ENCODE measurements around the gene CCT5. TPM values are rescaled to one million over a fixed set of nuclear protein-coding genes. Genes with fewer than 3 reads are reported as not detected.

The CCT5 gene
- total and polyA plus RNA-seq, 10 of the 15 experiments (the other 5 are each of a cell fraction or from before 2014, with no cell fraction given), result 376 to 637 (median 543) TPM

GRCh38 chr5:10249948-10250805 lies at the start of gene CCT5 (continued):
- TF ChIP-seq IRF4 (IDR thresholded peaks at IDR 0.05; ENCODE audit: low read depth, low read length), result no peak
- TF ChIP-seq HCFC1 (IDR thresholded peaks at IDR 0.05; ENCODE audit: low read length), result peak; percentile 66; the same call in 1 of the 2 replicates
- peak; percentile 2 to 71; a peak in 2 of 4 replicates for TF ChIP-seq SRF (IDR thresholded peaks at IDR 0.05; ENCODE audit: low read depth in 2 of 2, low read length in 2 of 2)
- TF ChIP-seq CHD2 (IDR thresholded peaks at IDR 0.05; ENCODE audit: borderline replicate concordance, low read depth, low read length), result peak; percentile 80; the same call in 1 of the 2 replicates
- TF ChIP-seq HDAC2 (IDR thresholded peaks at IDR 0.05), result no peak
- TF ChIP-seq CEBPB (IDR thresholded peaks at IDR 0.05; ENCODE audit: borderline replicate concordance in 1 of 2, low read depth in 2 of 2, low read length in 2 of 2), result no peak
- TF ChIP-seq SMAD1 (IDR thresholded peaks at IDR 0.05; ENCODE audit: low read depth, partially characterized antibody), result no peak

GRCh38 chr5:10201223-10201868 lies 48.7 kb upstream of the CCT5 start:
- ATAC-seq, result no peak
- no peak overlapping the region for H2AFZ ChIP-seq (ENCODE audit: control insufficient read depth, low read depth, low read length)
- H3K36me3 ChIP-seq (ENCODE audit: control insufficient read depth in 2 of 2, insufficient read depth in 2 of 2, low read length in 1 of 2), result no peaks in the 10 kb centered on the region
- intact Hi-C loops (cut with micrococcal nuclease; ENCODE audit: unreplicated experiment) (no loop called here), in situ Hi-C loops (cut with MboI) (no loop called here)
- ChIA-PET SMC1A (ENCODE audit: uncharacterized antibody, unreplicated experiment) (no interaction called here), RAD21 (ENCODE audit: unreplicated experiment) (no interaction called here), CTCF (no interaction called here), POLR2A (no interaction called here)
- no TSS peak for BruUV-seq (replicated peaks)
- H3K27ac ChIP-seq (ENCODE audit: control insufficient read depth, insufficient read depth), result no peak overlapping the region
- 53% methylated on average over 4 of the region's 4 CpGs for WGBS (ENCODE audit: insufficient coverage, insufficient replicate concordance, low lambda C conversion rate, missing lambda C conversion rate)
- no peak for FAIRE-seq
- H3K79me2 ChIP-seq (ENCODE audit: control insufficient read depth, insufficient read depth, low read length), result no peaks in the 10 kb centered on the region
- no peaks in the 10 kb centered on the region for H3K4me1 ChIP-seq (ENCODE audit: control insufficient read depth, insufficient read depth, low read length)
- no peaks in the 10 kb centered on the region for H4K20me1 ChIP-seq (ENCODE audit: control insufficient read depth, insufficient read depth)
- H3K27me3 ChIP-seq (replicated peaks in 1 of 2; ENCODE audit: control insufficient read depth in 2 of 2, insufficient read depth in 2 of 2, low read length in 1 of 2), result no peaks in the 10 kb centered on the region
- TF ChIP-seq HDGF (IDR thresholded peaks at IDR 0.05) (no peak), ZNF384 (IDR thresholded peaks at IDR 0.05; ENCODE audit: borderline replicate concordance, low read depth, low read length) (peak; percentile 48), CTCF (IDR thresholded peaks at IDR 0.05 in 2 of 3, conservative IDR thresholded peaks at IDR 0.05 in 1 of 3; ENCODE audit: control insufficient read depth in 2 of 3, extremely low read depth in 1 of 3, insufficient read depth in 1 of 3, low read depth in 3 of 3, low read length in 3 of 3) (peak in 2 of 3 experiments; percentile 12 to 22; a peak in 3 of 6 replicates), IRF5 (IDR thresholded peaks at IDR 0.05; ENCODE audit: borderline replicate concordance) (no peak)
- no peak overlapping the region for H3K4me3 ChIP-seq
- no peak for DNase-seq (ENCODE audit: low read depth, low spot score)
- H3K9ac ChIP-seq (ENCODE audit: control insufficient read depth, insufficient read depth, low read length), result no peak overlapping the region
- H3K9me3 ChIP-seq (replicated peaks; ENCODE audit: control insufficient read depth, insufficient read depth, low read length), result no peaks in the 10 kb centered on the region; the same call in 2 of the 3 replicates
- H3K4me2 ChIP-seq (ENCODE audit: control insufficient read depth, insufficient read depth), result no peak overlapping the region

Measured in GM12878 (cell line).